Measurements from ENCODE around the gene UBL3.

GRCh38 chr13:29733147-29733611, 117.2 kb downstream of the UBL3 start:
- TF ChIP-seq CTCF (IDR thresholded peaks at IDR 0.05) = no peak
- no peak for TF ChIP-seq POLR2A (IDR thresholded peaks at IDR 0.05)

Measured in Peyer's patch (tissue), 4 donors.